HEK293 (cell line): Measurements from ENCODE around the gene FAM219B.
A peak's percentile ranks its signal among the peaks of the same experiment; 100 is the strongest.

ENCODE experiments used
- CTCF ChIA-PET: fragments of 350-600 bp; formaldehyde crosslinking; extraction: SDS; loops from one replicate; lab custom pipeline; 2021; ENCODE audit warnings: antibody characterized with exemption; lab: Yijun Ruan, JAX
- POLR2A ChIA-PET: fragments of 300-600 bp; formaldehyde crosslinking; extraction: SDS; loops from one replicate; lab custom pipeline; 2020; ENCODE audit warnings: antibody characterized with exemption, inconsistent platforms; lab: Yijun Ruan, JAX
- H3K27ac ChIP-seq: fragments of 200-500 bp; sonication (Bioruptor generic); 2 replicates; pipeline ENCODE4 v1.5.1; 2014; ENCODE audit warnings: low read depth, low read length, control low read depth, inconsistent platforms; ENCODE audit errors: extremely low read depth
- H3K36me3 ChIP-seq, 2 experiments: fragments of 200-500 bp in 1 of 2; sonication (Bioruptor generic) in 1 of 2; 1 replicate in 1 of 2; 2 replicates in 1 of 2; pipeline ENCODE4 v1.5.1; 2014 to 2017; ENCODE audit warnings: inconsistent platforms in 2 of 2, low read length in 2 of 2; ENCODE audit not compliant: control insufficient read depth in 2 of 2, insufficient read depth in 1 of 2
- H3K4me1 ChIP-seq: fragments of 200-500 bp; sonication (Bioruptor generic); 2 replicates; pipeline ENCODE4 v1.5.1; 2014; ENCODE audit warnings: mild to moderate bottlenecking, low read length, inconsistent platforms; ENCODE audit not compliant: control insufficient read depth, insufficient read depth
- H3K4me3 ChIP-seq: 2 replicates; pipeline ENCODE4 v1.5.1; 2011; ENCODE audit warnings: low read depth, mild to moderate bottlenecking, control low read depth, low read length, moderate library complexity
- H3K9me3 ChIP-seq: fragments of 200-500 bp; sonication (Bioruptor generic); 2 replicates; pipeline ENCODE4 v1.5.1; 2014; ENCODE audit warnings: low read depth, low read length, inconsistent platforms; ENCODE audit not compliant: control insufficient read depth, insufficient read depth
- GLI2 ChIP-seq: fragments of 450-650 bp; formaldehyde crosslinking; IDR thresholded peaks from 2 replicates; pipeline ENCODE4; 2017; ENCODE audit warnings: missing biosample characterization, missing genetic modification characterization, low read depth, borderline replicate concordance
- GLIS1 ChIP-seq: fragments of 450-650 bp; formaldehyde crosslinking; IDR thresholded peaks from 2 replicates; pipeline ENCODE4 v1.5.1; 2016; ENCODE audit warnings: missing biosample characterization, missing genetic modification characterization
- GLIS2 ChIP-seq: fragments of 450-650 bp; formaldehyde crosslinking; IDR thresholded peaks from 2 replicates; pipeline ENCODE4 v1.5.1; 2016; ENCODE audit warnings: missing biosample characterization, missing genetic modification characterization
- KLF8 ChIP-seq: fragments of 450-650 bp; formaldehyde crosslinking; IDR thresholded peaks from 2 replicates; pipeline ENCODE4 v1.5.1; 2016; ENCODE audit warnings: missing biosample characterization, missing genetic modification characterization
- PBX3 ChIP-seq: sonication (generic); formaldehyde crosslinking; IDR thresholded peaks from 2 replicates; pipeline ENCODE4 v1.8.1; 2022; ENCODE audit warnings: mild to moderate bottlenecking, moderate library complexity, missing genetic modification reagents
- PRDM10 ChIP-seq: fragments of 450-650 bp; formaldehyde crosslinking; IDR thresholded peaks from 2 replicates; pipeline ENCODE4 v1.5.1; 2016; ENCODE audit warnings: missing biosample characterization, missing genetic modification characterization
- SCRT1 ChIP-seq: fragments of 450-650 bp; formaldehyde crosslinking; IDR thresholded peaks from 2 replicates; pipeline ENCODE4 v1.5.1; 2016; ENCODE audit warnings: missing biosample characterization, missing genetic modification characterization, borderline replicate concordance
- SCRT2 ChIP-seq: fragments of 450-650 bp; formaldehyde crosslinking; IDR thresholded peaks from 2 replicates; pipeline ENCODE4 v1.5.1; 2016; ENCODE audit warnings: missing biosample characterization, missing genetic modification characterization
- SP3 ChIP-seq: fragments of 450-650 bp; formaldehyde crosslinking; IDR thresholded peaks from 2 replicates; pipeline ENCODE4 v1.5.1; 2016; ENCODE audit warnings: missing biosample characterization, missing genetic modification characterization
- ZBTB8A ChIP-seq: fragments of 450-650 bp; formaldehyde crosslinking; IDR thresholded peaks from 2 replicates; pipeline ENCODE4 v1.5.1; 2016; ENCODE audit warnings: missing biosample characterization, missing genetic modification characterization
- ZNF211 ChIP-seq: fragments of 450-650 bp; formaldehyde crosslinking; IDR thresholded peaks from 2 replicates; pipeline ENCODE4 v1.5.1; 2016; ENCODE audit warnings: low read depth, missing biosample characterization, missing genetic modification characterization
- ZNF239 ChIP-seq: fragments of 450-650 bp; formaldehyde crosslinking; IDR thresholded peaks from 2 replicates; pipeline ENCODE4 v1.5.1; 2016; ENCODE audit warnings: missing biosample characterization, missing genetic modification characterization
- ZNF335 ChIP-seq: fragments of 450-650 bp; formaldehyde crosslinking; conservative IDR thresholded peaks from 2 replicates; pipeline ENCODE4 v1.5.1; 2016; ENCODE audit warnings: missing biosample characterization, missing genetic modification characterization
- ZNF341 ChIP-seq: fragments of 450-650 bp; formaldehyde crosslinking; IDR thresholded peaks from 2 replicates; pipeline ENCODE4; 2016; ENCODE audit warnings: low read depth, missing biosample characterization, missing genetic modification characterization
- ZNF354C ChIP-seq: fragments of 450-650 bp; formaldehyde crosslinking; IDR thresholded peaks from 2 replicates; pipeline ENCODE4 v1.5.1; 2016; ENCODE audit warnings: missing biosample characterization, missing genetic modification characterization, low read depth, borderline replicate concordance
- ZNF391 ChIP-seq: fragments of 450-650 bp; formaldehyde crosslinking; IDR thresholded peaks from 2 replicates; pipeline ENCODE4 v1.5.1; 2016; ENCODE audit warnings: low read depth, missing biosample characterization, missing genetic modification characterization, borderline replicate concordance
- ZNF501 ChIP-seq: fragments of 450-650 bp; formaldehyde crosslinking; IDR thresholded peaks from 2 replicates; pipeline ENCODE4 v1.5.1; 2016; ENCODE audit warnings: missing biosample characterization, missing genetic modification characterization
- ZNF514 ChIP-seq: fragments of 450-650 bp; formaldehyde crosslinking; IDR thresholded peaks from 2 replicates; pipeline ENCODE4 v1.5.1; 2016; ENCODE audit warnings: missing biosample characterization, missing genetic modification characterization
- ZNF561 ChIP-seq: fragments of 450-650 bp; IDR thresholded peaks from 2 replicates; pipeline ENCODE4 v1.5.1; 2018; ENCODE audit warnings: missing biosample characterization, missing genetic modification characterization, borderline replicate concordance
- ZNF626 ChIP-seq: fragments of 450-650 bp; sonication (Bioruptor Pico); formaldehyde crosslinking; IDR thresholded peaks from 2 replicates; pipeline ENCODE4 v1.5.1; 2018; ENCODE audit warnings: missing biosample characterization, missing genetic modification characterization, inconsistent platforms
- ZSCAN23 ChIP-seq: fragments of 450-650 bp; formaldehyde crosslinking; IDR thresholded peaks from 2 replicates; pipeline ENCODE4 v1.5.1; 2016; ENCODE audit warnings: missing biosample characterization, missing genetic modification characterization

Gene FAM219B

GRCh38 chr15:74873036-74873755, 33.5 kb downstream of the FAM219B start, which contains the start of gene SCAMP2 (continued):
- peak; percentile 87; the same call in 1 of the 2 replicates for TF ChIP-seq ZNF391 (tag by site-specific recombination)
- no peak for TF ChIP-seq ZNF561
- no peak for TF ChIP-seq GLI2
- TF ChIP-seq ZNF211 (tag by site-specific recombination), result no peak
- peak; percentile 88 for TF ChIP-seq PRDM10
- TF ChIP-seq KLF8 (tag by site-specific recombination), result peak; percentile 94
- TF ChIP-seq ZBTB8A (tag by site-specific recombination), result peak; percentile 24; the same call in 1 of the 2 replicates
- peak; percentile 87; the same call in 1 of the 2 replicates for TF ChIP-seq ZNF501 (tag by site-specific recombination)
- TF ChIP-seq SP3 (tag by site-specific recombination), result peak; percentile 91
- 0 out of 2 replicates have a peak, but pooled peaks have one; percentile 8 for TF ChIP-seq GLIS2 (tag by site-specific recombination)
- no peak for TF ChIP-seq ZSCAN23 (tag by site-specific recombination)

- peak overlapping the region; percentile 96 for H3K4me3 ChIP-seq
- H3K27ac ChIP-seq, result peak overlapping the region; percentile 74
- no peaks in the 10 kb centered on the region for H3K9me3 ChIP-seq
- H3K36me3 ChIP-seq, result peaks cover 8 to 23% of the 10 kb centered on the region in 2 experiments; a peak in 2 of 3 replicates
- H3K4me1 ChIP-seq, result peaks cover 7% of the 10 kb centered on the region
- POLR2A ChIA-PET, result interaction anchor here (1.7 to 4.3 kb wide), 2 partner anchors 12 to 17 kb away, joined by 7 to 12 read pairs; partner anchors contain the start of gene MPI
- CTCF ChIA-PET, result interaction anchor here (1.4 kb wide), 1 partner anchor 9 kb away, joined by 3 read pairs; no protein-coding TSS in a partner anchor
- TF ChIP-seq ZNF341 (tag by site-specific recombination), result peak; percentile 86
- 0 out of 2 replicates have a peak, but pooled peaks have one; percentile 47 for TF ChIP-seq GLIS2 (tag by site-specific recombination)
- TF ChIP-seq PBX3, result no peak
- TF ChIP-seq ZNF239 (tag by site-specific recombination), result no peak
- TF ChIP-seq ZNF514, result no peak
- TF ChIP-seq SCRT1 (tag by site-specific recombination), result peak; percentile 99
- 0 out of 2 replicates have a peak, but pooled peaks have one; percentile 5 for TF ChIP-seq GLIS1 (tag by site-specific recombination)
- peak; percentile 75 for TF ChIP-seq ZNF335 (tag by site-specific recombination)
- TF ChIP-seq ZNF354C (tag by site-specific recombination), result no peak
- peak; percentile 99; the same call in 1 of the 2 replicates for TF ChIP-seq SCRT2
- no peak for TF ChIP-seq ZNF626
Measured at GRCh38 chr15:74872702-74873035, 34.0 kb downstream of the FAM219B start.
